Muscle of leg (tissue), 11 donors: ENCODE results near the gene KIAA1755. TPM values are rescaled to one million over a fixed set of nuclear protein-coding genes. Genes with fewer than 3 reads are reported as not detected.
A peak's percentile ranks its signal among the peaks of the same experiment; 100 is the strongest.

ENCODE experiments used
- DNase-seq: peaks from one replicate; pipeline ENCODE4 v3.0.0; 2013
- H3K27ac ChIP-seq: one replicate; pipeline ENCODE4 v1.5.1; 2013; ENCODE audit warnings: mild to moderate bottlenecking, low read length, control low read depth
- H3K27me3 ChIP-seq: one replicate; pipeline ENCODE4 v1.6.1; 2013; ENCODE audit warnings: low read length; ENCODE audit not compliant: control insufficient read depth, insufficient read depth
- H3K36me3 ChIP-seq: one replicate; pipeline ENCODE4 v1.6.1; 2013; ENCODE audit warnings: low read length; ENCODE audit not compliant: control insufficient read depth, insufficient read depth
- H3K4me1 ChIP-seq: one replicate; pipeline ENCODE4 v1.6.1; 2013; ENCODE audit warnings: low read length; ENCODE audit not compliant: control insufficient read depth, insufficient read depth
- H3K4me3 ChIP-seq: one replicate; pipeline ENCODE4 v1.5.1; 2013; ENCODE audit warnings: low read length, control low read depth
- H3K9me3 ChIP-seq: replicated peaks from 2 replicates; pipeline ENCODE4 v1.6.1; 2013; ENCODE audit warnings: low read depth, low read length; ENCODE audit not compliant: control insufficient read depth
- WGBS: methylation state at CpG from one replicate; pipeline ENCODE4 v1.1.5; 2013; ENCODE audit warnings: missing lambda C conversion rate; ENCODE audit not compliant: insufficient coverage; 5-methylcytosine and 5-hydroxymethylcytosine counted together
- polyA plus RNA-seq, 8 donors: library from polyadenylated mRNA; unstranded; fragments of 120-200 nt; gene quantifications; one replicate each; pipeline versions ENCODE4 v1.2.1 to v1.2.3, GENCODE V29; 2013; ENCODE audit warnings: inconsistent platforms in 1 of 8, low replicate concordance in 1 of 8; ENCODE audit not compliant: insufficient read length in 8 of 8, insufficient read depth in 1 of 8
- total RNA-seq: library from RNA; stranded (reverse); fragments of 120-200 nt; gene quantifications from one replicate; pipeline ENCODE4 v1.2.4, GENCODE V29; 2013

KIAA1755 gene
- total and polyA plus RNA-seq, 9 donors, result 5.0 to 19.6 (median 9.7) TPM

- H3K27me3 ChIP-seq, result no peaks in the 10 kb centered on the region
- H3K9me3 ChIP-seq, result no peaks in the 10 kb centered on the region
- peak; percentile 47 for DNase-seq
- 44% methylated on average over 5 of the region's 5 CpGs for WGBS
- H3K36me3 ChIP-seq, result no peaks in the 10 kb centered on the region
- H3K4me1 ChIP-seq, result peaks cover 6% of the 10 kb centered on the region
- no peak overlapping the region for H3K4me3 ChIP-seq
- H3K27ac ChIP-seq, result no peak overlapping the region
Observed at GRCh38 chr20:38187517-38187916, 73.0 kb downstream of the KIAA1755 start.

- no peaks in the 10 kb centered on the region for H3K27me3 ChIP-seq
- H3K4me3 ChIP-seq, result no peak overlapping the region
- no CpG with 5 or more reads among the region's 5 CpGs for WGBS
- H3K4me1 ChIP-seq, result peaks cover 6% of the 10 kb centered on the region
- DNase-seq, result no peak
- H3K9me3 ChIP-seq, result no peaks in the 10 kb centered on the region
- no peaks in the 10 kb centered on the region for H3K36me3 ChIP-seq
- H3K27ac ChIP-seq, result no peak overlapping the region
Observed at GRCh38 chr20:38186788-38187221, 73.7 kb downstream of the KIAA1755 start.

GRCh38 chr20:38184101-38184500 is 76.4 kb downstream of the KIAA1755 start:
- Histone ChIP-seq H3K4me3 (no peak overlapping the region), H3K4me1 (no peaks in the 10 kb centered on the region), H3K27ac (no peak overlapping the region), H3K9me3 (peaks cover 4% of the 10 kb centered on the region), H3K27me3 (no peaks in the 10 kb centered on the region), H3K36me3 (no peaks in the 10 kb centered on the region)
- DNase-seq, result no peak
- 43% methylated on average over 5 of the region's 8 CpGs for WGBS

- DNase-seq, result no peak
- H3K9me3 ChIP-seq, result peaks cover 4% of the 10 kb centered on the region
- no peak overlapping the region for H3K4me3 ChIP-seq
- no peaks in the 10 kb centered on the region for H3K4me1 ChIP-seq
- H3K27ac ChIP-seq, result no peak overlapping the region
- H3K36me3 ChIP-seq, result no peaks in the 10 kb centered on the region
- no peaks in the 10 kb centered on the region for H3K27me3 ChIP-seq
- WGBS, result 93% methylated on average over 3 of the region's 3 CpGs
Observed at GRCh38 chr20:38181971-38182370, 78.6 kb downstream of the KIAA1755 start.

GRCh38 chr20:38181207-38181801 is 79.2 kb downstream of the KIAA1755 start:
- 82% methylated on average over 3 of the region's 7 CpGs for WGBS
- Histone ChIP-seq H3K27me3 (no peaks in the 10 kb centered on the region), H3K4me3 (no peak overlapping the region), H3K9me3 (peaks cover 4% of the 10 kb centered on the region), H3K4me1 (no peaks in the 10 kb centered on the region), H3K36me3 (no peaks in the 10 kb centered on the region), H3K27ac (no peak overlapping the region)
- no peak for DNase-seq

- Histone ChIP-seq H3K9me3 (peaks cover 4% of the 10 kb centered on the region), H3K27me3 (no peaks in the 10 kb centered on the region), H3K4me1 (no peaks in the 10 kb centered on the region), H3K4me3 (no peak overlapping the region), H3K36me3 (no peaks in the 10 kb centered on the region), H3K27ac (no peak overlapping the region)
- no peak for DNase-seq
- no CpG with 5 or more reads among the region's 5 CpGs for WGBS
Observed at GRCh38 chr20:38180781-38181180, 79.8 kb downstream of the KIAA1755 start.

GRCh38 chr20:38179846-38180245 is 80.7 kb downstream of the KIAA1755 start:
- Histone ChIP-seq H3K36me3 (no peaks in the 10 kb centered on the region), H3K9me3 (peaks cover 4% of the 10 kb centered on the region), H3K27ac (no peak overlapping the region), H3K4me3 (no peak overlapping the region), H3K27me3 (no peaks in the 10 kb centered on the region), H3K4me1 (no peaks in the 10 kb centered on the region)
- WGBS, result 68% methylated on average over 4 of the region's 6 CpGs
- no peak for DNase-seq

- 57% methylated on average over 1 of the region's 4 CpGs for WGBS
- no peak for DNase-seq
- no peaks in the 10 kb centered on the region for H3K27me3 ChIP-seq
- H3K27ac ChIP-seq, result no peak overlapping the region
- no peaks in the 10 kb centered on the region for H3K36me3 ChIP-seq
- peaks cover 1% of the 10 kb centered on the region for H3K4me1 ChIP-seq
- no peak overlapping the region for H3K4me3 ChIP-seq
- H3K9me3 ChIP-seq, result peaks cover 4% of the 10 kb centered on the region
Observed at GRCh38 chr20:38178581-38178980, 82.0 kb downstream of the KIAA1755 start.

GRCh38 chr20:38178065-38178491 is 82.5 kb downstream of the KIAA1755 start:
- H3K36me3 ChIP-seq, result no peaks in the 10 kb centered on the region
- H3K4me3 ChIP-seq, result no peak overlapping the region
- H3K9me3 ChIP-seq, result peaks cover 4% of the 10 kb centered on the region
- 73% methylated on average over 7 of the region's 8 CpGs for WGBS
- H3K4me1 ChIP-seq, result peaks cover 4% of the 10 kb centered on the region
- H3K27ac ChIP-seq, result no peak overlapping the region
- DNase-seq, result no peak
- H3K27me3 ChIP-seq, result no peaks in the 10 kb centered on the region

GRCh38 chr20:38177201-38177600 is 83.3 kb downstream of the KIAA1755 start:
- no peak overlapping the region for H3K27ac ChIP-seq
- 75% methylated on average over 7 of the region's 9 CpGs for WGBS
- H3K4me1 ChIP-seq, result peaks cover 4% of the 10 kb centered on the region
- DNase-seq, result no peak
- no peaks in the 10 kb centered on the region for H3K27me3 ChIP-seq
- H3K9me3 ChIP-seq, result peaks cover 4% of the 10 kb centered on the region
- H3K4me3 ChIP-seq, result no peak overlapping the region
- H3K36me3 ChIP-seq, result no peaks in the 10 kb centered on the region
